Endodermal cell (in vitro differentiated cells): ENCODE results near the gene NSUN5. TPM values are rescaled to one million over a fixed set of nuclear protein-coding genes. Genes with fewer than 3 reads are reported as not detected.
A peak's percentile ranks its signal among the peaks of the same experiment; 100 is the strongest.

Experiments used
- DNase-seq: peaks from one replicate; pipeline ENCODE4 v3.0.0-alpha.2; 2017
- H3K27ac ChIP-seq: 2 replicates; pipeline ENCODE4 v1.5.1; 2013; ENCODE audit warnings: mild to moderate bottlenecking, low read depth, low read length, moderate library complexity
- H3K27me3 ChIP-seq: 2 replicates; pipeline ENCODE4 v1.6.1; 2013; ENCODE audit warnings: mild to moderate bottlenecking, low read length, moderate library complexity; ENCODE audit not compliant: insufficient read depth, control insufficient read depth, poor library complexity, severe bottlenecking
- H3K36me3 ChIP-seq: 2 replicates; pipeline ENCODE4 v1.7.0; 2013; ENCODE audit warnings: mild to moderate bottlenecking, low read length, moderate library complexity; ENCODE audit not compliant: control insufficient read depth, insufficient read depth
- H3K4me1 ChIP-seq: one replicate; pipeline ENCODE4 v1.7.0; 2013; ENCODE audit warnings: low read length; ENCODE audit not compliant: control insufficient read depth, insufficient read depth
- H3K4me3 ChIP-seq: 2 replicates; pipeline ENCODE4 v1.5.1; 2013; ENCODE audit warnings: mild to moderate bottlenecking, low read length, moderate library complexity
- H3K9ac ChIP-seq: 2 replicates; pipeline ENCODE4 v1.6.1; 2013; ENCODE audit warnings: mild to moderate bottlenecking, low read length, moderate library complexity; ENCODE audit not compliant: poor library complexity, severe bottlenecking; ENCODE audit errors: extremely low read depth
- H3K9me3 ChIP-seq: 2 replicates; pipeline ENCODE4 v1.6.1; 2013; ENCODE audit warnings: mild to moderate bottlenecking, low read length, moderate library complexity; ENCODE audit not compliant: control insufficient read depth
- H3K27ac Mint-ChIP-seq: 2 replicates; pipeline ENCODE4 v1.8.0; 2020; ENCODE audit warnings: mixed read lengths
- H3K27me3 Mint-ChIP-seq: 2 replicates; pipeline ENCODE4 v1.8.0; 2021; ENCODE audit warnings: mild to moderate bottlenecking, mixed read lengths; ENCODE audit not compliant: insufficient read depth
- H3K36me3 Mint-ChIP-seq: 2 replicates; pipeline ENCODE4 v1.8.0; 2020; ENCODE audit warnings: low read depth, mixed read lengths
- H3K4me1 Mint-ChIP-seq: 2 replicates; pipeline ENCODE4 v1.8.0; 2020; ENCODE audit warnings: mixed read lengths
- H3K4me3 Mint-ChIP-seq: 2 replicates; pipeline ENCODE4 v1.8.0; 2020; ENCODE audit warnings: mild to moderate bottlenecking, moderate library complexity, mixed read lengths
- H3K9me3 Mint-ChIP-seq: 2 replicates; pipeline ENCODE4 v1.8.0; 2020; ENCODE audit warnings: mild to moderate bottlenecking, mixed read lengths
- CTCF ChIP-seq: fragments of 200-600 bp; sonication (generic); conservative IDR thresholded peaks from 2 replicates; pipeline ENCODE4 v1.5.0; 2021; ENCODE audit warnings: antibody characterized with exemption, mild to moderate bottlenecking
- WGBS, 2 experiments: methylation state at CpG; one replicate each; pipeline versions ENCODE4 v1.1.5 to v1.1.7; 2013; ENCODE audit warnings: missing lambda C conversion rate in 2 of 2, mixed read lengths in 1 of 2; ENCODE audit not compliant: insufficient coverage in 1 of 2, insufficient read length in 1 of 2; 5-methylcytosine and 5-hydroxymethylcytosine counted together
- total RNA-seq, 2 donors: library from RNA; stranded (reverse); fragmentation: NEBNext Ultra II Directional in 1 of 2; extraction: Animal tissue kit (Norgen Biotek cat#: 25700) in 1 of 2; gene quantifications; 2 replicates in 1 of 2; 3 replicates in 1 of 2; pipeline ENCODE4 v1.2.1, GENCODE V29; 2021

The NSUN5 gene
- total RNA-seq, 2 donors from 2014 or later, result 40.3 to 42.1 TPM

- peaks cover 7% of the 10 kb centered on the region for H3K9me3 Mint-ChIP-seq
- H3K27ac Mint-ChIP-seq, result peak overlapping the region; percentile 52
- DNase-seq, result peak; percentile 50
- Histone ChIP-seq H3K36me3 (no peaks in the 10 kb centered on the region), H3K9me3 (peaks cover 10% of the 10 kb centered on the region), H3K27ac (no peak overlapping the region), H3K9ac (no peak overlapping the region), H3K4me1 (peaks cover 6% of the 10 kb centered on the region), H3K27me3 (no peaks in the 10 kb centered on the region), H3K4me3 (no peak overlapping the region)
- peaks cover 20% of the 10 kb centered on the region for H3K4me1 Mint-ChIP-seq
- H3K4me3 Mint-ChIP-seq, result no peak overlapping the region
- no peaks in the 10 kb centered on the region for H3K27me3 Mint-ChIP-seq
- 74 to 89% methylated on average over 4 to 9 of the region's 9 CpGs for WGBS, 2 experiments
- TF ChIP-seq CTCF, result no peak
- no peaks in the 10 kb centered on the region for H3K36me3 Mint-ChIP-seq
Measured at GRCh38 chr7:73354196-73354595, 45.6 kb upstream of the NSUN5 start.

GRCh38 chr7:73353243-73353642 is 44.6 kb upstream of the NSUN5 start:
- 75 to 84% methylated on average over 6 of the region's 6 CpGs for WGBS, 2 experiments
- Histone ChIP-seq H3K9ac (no peak overlapping the region), H3K27me3 (no peaks in the 10 kb centered on the region), H3K4me3 (no peak overlapping the region), H3K27ac (no peak overlapping the region), H3K9me3 (peaks cover 10% of the 10 kb centered on the region), H3K36me3 (no peaks in the 10 kb centered on the region), H3K4me1 (peaks cover 6% of the 10 kb centered on the region)
- Mint-ChIP-seq H3K27ac (peak overlapping the region; percentile 20), H3K4me1 (peaks cover 17% of the 10 kb centered on the region), H3K36me3 (no peaks in the 10 kb centered on the region), H3K27me3 (no peaks in the 10 kb centered on the region), H3K9me3 (peaks cover 7% of the 10 kb centered on the region), H3K4me3 (no peak overlapping the region)
- DNase-seq, result peak; percentile 49
- no peak for TF ChIP-seq CTCF

GRCh38 chr7:73352784-73353183 is 44.2 kb upstream of the NSUN5 start:
- H3K27me3 Mint-ChIP-seq, result no peaks in the 10 kb centered on the region
- DNase-seq, result no peak
- TF ChIP-seq CTCF, result no peak
- H3K4me3 Mint-ChIP-seq, result no peak overlapping the region
- peaks cover 10% of the 10 kb centered on the region for H3K9me3 ChIP-seq
- H3K4me3 ChIP-seq, result no peak overlapping the region
- no peak overlapping the region for H3K9ac ChIP-seq
- H3K27me3 ChIP-seq, result no peaks in the 10 kb centered on the region
- H3K4me1 Mint-ChIP-seq, result peaks cover 13% of the 10 kb centered on the region
- H3K27ac Mint-ChIP-seq, result peak overlapping the region; percentile 20
- no peak overlapping the region for H3K27ac ChIP-seq
- H3K4me1 ChIP-seq, result peaks cover 6% of the 10 kb centered on the region
- no peaks in the 10 kb centered on the region for H3K36me3 ChIP-seq
- WGBS, 2 experiments, result 93 to 94% methylated on average over 3 of the region's 3 CpGs
- no peaks in the 10 kb centered on the region for H3K36me3 Mint-ChIP-seq
- peaks cover 7% of the 10 kb centered on the region for H3K9me3 Mint-ChIP-seq
